Ovary (tissue), 9 donors: Measurements from ENCODE around the gene ADGRV1. TPM values are rescaled to one million over a fixed set of nuclear protein-coding genes. Genes with fewer than 3 reads are reported as not detected.
"Not testable (repeated sequence)": the region's sequence is repeated elsewhere in the genome, so short reads cannot be mapped to it uniquely, and the experiment has no call there.

Source experiments
- DNase-seq, 5 donors: peaks; one replicate each; pipeline ENCODE4 v3.0.0-alpha.2; 2019 to 2020
- H3K27ac ChIP-seq, 2 donors: fragments of 200-600 bp; one replicate each; pipeline versions ENCODE4 v1.5.1 to v1.8.0; 2019 to 2022
- H3K27me3 ChIP-seq: fragments of 200-600 bp; one replicate; pipeline ENCODE4 v1.8.0; 2022
- H3K36me3 ChIP-seq: fragments of 200-600 bp; sonication (generic); one replicate; pipeline ENCODE4 v1.5.1; 2019
- H3K4me1 ChIP-seq: one replicate; pipeline ENCODE4 v1.8.1; 2013; ENCODE audit warnings: mild to moderate bottlenecking, moderate library complexity; ENCODE audit not compliant: insufficient read depth
- H3K4me3 ChIP-seq: fragments of 200-600 bp; sonication (generic); one replicate; pipeline ENCODE4 v1.5.1; 2017
- H3K9me3 ChIP-seq, 2 donors: fragments of 200-600 bp in 1 of 2; sonication (generic) in 1 of 2; one replicate each; pipeline versions ENCODE4 v1.5.1 to v1.8.1; 2013 to 2019; ENCODE audit warnings: mild to moderate bottlenecking in 1 of 2, moderate library complexity in 1 of 2
- CTCF ChIP-seq, 3 donors: fragments of 450-650 bp in 2 of 3; fragments of 200-600 bp in 1 of 3; IDR thresholded peaks; one replicate each; pipeline versions ENCODE4 v1.5.1 to v1.8.0; 2016 to 2022; ENCODE audit warnings: antibody characterized with exemption in 3 of 3, mild to moderate bottlenecking in 1 of 3
- EP300 ChIP-seq: sonication (generic); formaldehyde crosslinking; IDR thresholded peaks from one replicate; pipeline ENCODE4 v1.6.1; 2017; ENCODE audit warnings: antibody characterized with exemption
- POLR2A ChIP-seq: fragments of 450-650 bp; IDR thresholded peaks from one replicate; pipeline ENCODE4 v1.6.1; 2017; ENCODE audit warnings: antibody characterized with exemption, mild to moderate bottlenecking, moderate library complexity
- WGBS, 3 donors: extraction: QIAGEN DNeasy Blood & Tissue Kit in 1 of 3; methylation state at CpG; one replicate each; pipeline versions ENCODE4 v1.1.5 to v1.1.7; 2013 to 2017; 5-methylcytosine and 5-hydroxymethylcytosine counted together
- intact Hi-C, 4 donors: fragments of 100-400 bp; cut with DNase I; formaldehyde crosslinking; loops; one replicate each; pipeline versions ENCODE4 v1.11.0 to v1.15.1; 2022 to 2023
- polyA plus RNA-seq, 2 donors: library from polyadenylated mRNA; stranded (reverse); fragments of 200-250 nt in 1 of 2; fragments of 350-450 nt in 1 of 2; fragmentation: Illumina TruSeq in 1 of 2; extraction: RNeasy Lipid Tissue Mini Kit (QIAGEN cat#74804) in 1 of 2; gene quantifications; one replicate each; pipeline ENCODE4 v1.2.3, GENCODE V29; 2013 to 2014
- total RNA-seq, 7 donors: library from RNA; depleted of rRNA in 2 of 7; stranded (reverse); fragments of >200 nt in 2 of 7; fragmentation: NEBNext Ultra II Directional in 3 of 7; extraction: Animal tissue kit (Norgen Biotek cat#: 25700) in 3 of 7; gene quantifications; one replicate each; pipeline versions ENCODE4 v1.1.0 to v1.2.4, GENCODE V29; 2016 to 2023
- donor health status: DM: no; HTN: no; CAD: no; lungs with moderate emphysema.
- donor health status: DM: no; HTN: no; CAD: no.
- donor health status: Bipolar disorder and iron deficiency.
- donor health status: DM: yes; HTN: yes; CAD: no.
- donor health status: DM: no; HTN: no; CAD: no.
- donor health status: DM: yes; HTN: yes; CAD: no.

The ADGRV1 gene
- total and polyA plus RNA-seq, 9 donors = 0.21 to 2.7 (median 1.1) TPM

- no peaks in the 10 kb centered on the region for H3K4me1 ChIP-seq
- H3K27ac ChIP-seq = no peak overlapping the region
- WGBS, 3 donors = 82 to 92% (median 85%) methylated on average over 2 of the region's 2 CpGs
- H3K36me3 ChIP-seq = no peaks in the 10 kb centered on the region
- intact Hi-C loops = no loop called here
- TF ChIP-seq CTCF (IDR thresholded peaks at IDR 0.05) (no peak), POLR2A (no peak), EP300 (no peak)
- no peaks in the 10 kb centered on the region for H3K9me3 ChIP-seq
- no peak overlapping the region for H3K4me3 ChIP-seq
- no peaks in the 10 kb centered on the region for H3K27me3 ChIP-seq
- no peak for DNase-seq
Measured at GRCh38 chr5:90586469-90586868, 27.9 kb downstream of the ADGRV1 start.

- H3K36me3 ChIP-seq = no peaks in the 10 kb centered on the region
- TF ChIP-seq POLR2A = no peak
- no peak for TF ChIP-seq EP300
- TF ChIP-seq CTCF (IDR thresholded peaks at IDR 0.05) = no peak
- WGBS, 3 donors = 91% methylated on average over 3 of the region's 3 CpGs
- H3K27me3 ChIP-seq = no peaks in the 10 kb centered on the region
- no peaks in the 10 kb centered on the region for H3K4me1 ChIP-seq
- H3K4me3 ChIP-seq = no peak overlapping the region
- no peak overlapping the region for H3K27ac ChIP-seq
- no peaks in the 10 kb centered on the region for H3K9me3 ChIP-seq
- no peak for DNase-seq
- intact Hi-C loops = no loop called here
Measured at GRCh38 chr5:90590170-90590569, 31.6 kb downstream of the ADGRV1 start.

- 89 to 93% (median 92%) methylated on average over 6 of the region's 6 CpGs for WGBS, 3 donors
- intact Hi-C loops, H3K9me3 ChIP-seq: not testable (repeated sequence)
Measured at GRCh38 chr5:90593083-90593482, 34.5 kb downstream of the ADGRV1 start.

GRCh38 chr5:90595766-90596165 is 37.2 kb downstream of the ADGRV1 start:
- WGBS, 3 donors = 96 to 99% (median 98%) methylated on average over 13 to 34 of the region's 34 CpGs
- H3K4me3 ChIP-seq, intact Hi-C loops, DNase-seq, H3K27me3 ChIP-seq, H3K36me3 ChIP-seq, H3K4me1 ChIP-seq, H3K27ac ChIP-seq, H3K9me3 ChIP-seq: not testable (repeated sequence)

More at GRCh38 chr5:90593083-90593482, 34.5 kb downstream of the ADGRV1 start:
- DNase-seq, H3K27me3 ChIP-seq, H3K4me3 ChIP-seq, H3K36me3 ChIP-seq, H3K27ac ChIP-seq, H3K4me1 ChIP-seq: not testable (repeated sequence)

GRCh38 chr5:90598293-90598692 is 39.7 kb downstream of the ADGRV1 start:
- H3K4me1 ChIP-seq = no peaks in the 10 kb centered on the region
- intact Hi-C loops = no loop called here
- no peak overlapping the region for H3K4me3 ChIP-seq
- 81 to 87% (median 84%) methylated on average over 7 of the region's 7 CpGs for WGBS, 3 donors
- no peaks in the 10 kb centered on the region for H3K9me3 ChIP-seq
- H3K36me3 ChIP-seq = no peaks in the 10 kb centered on the region
- DNase-seq = no peak
- TF ChIP-seq CTCF (IDR thresholded peaks at IDR 0.05) = no peak
- TF ChIP-seq EP300 = no peak
- no peak for TF ChIP-seq POLR2A
- no peak overlapping the region for H3K27ac ChIP-seq
- H3K27me3 ChIP-seq = no peaks in the 10 kb centered on the region

- H3K4me1 ChIP-seq, intact Hi-C loops, H3K9me3 ChIP-seq, H3K27ac ChIP-seq, DNase-seq, H3K36me3 ChIP-seq, H3K27me3 ChIP-seq, H3K4me3 ChIP-seq: not testable (repeated sequence)
- 95 to 96% (median 95%) methylated on average over 3 of the region's 3 CpGs for WGBS, 3 donors
Measured at GRCh38 chr5:90600307-90600706, 41.7 kb downstream of the ADGRV1 start.
